SIG-M5 treated with dmso at 0.1 percent for 504 hours (cell line): Measurements from ENCODE around the gene TF.
"Not testable (repeated sequence)": the region's sequence is repeated elsewhere in the genome, so short reads cannot be mapped to it uniquely, and the experiment has no call there.

Experiments used
- DNase-seq: peaks from one replicate; lab custom pipeline; 2025; ENCODE audit not compliant: unreplicated experiment; lab: John Stamatoyannopoulos, UW

The TF gene

DNA sequence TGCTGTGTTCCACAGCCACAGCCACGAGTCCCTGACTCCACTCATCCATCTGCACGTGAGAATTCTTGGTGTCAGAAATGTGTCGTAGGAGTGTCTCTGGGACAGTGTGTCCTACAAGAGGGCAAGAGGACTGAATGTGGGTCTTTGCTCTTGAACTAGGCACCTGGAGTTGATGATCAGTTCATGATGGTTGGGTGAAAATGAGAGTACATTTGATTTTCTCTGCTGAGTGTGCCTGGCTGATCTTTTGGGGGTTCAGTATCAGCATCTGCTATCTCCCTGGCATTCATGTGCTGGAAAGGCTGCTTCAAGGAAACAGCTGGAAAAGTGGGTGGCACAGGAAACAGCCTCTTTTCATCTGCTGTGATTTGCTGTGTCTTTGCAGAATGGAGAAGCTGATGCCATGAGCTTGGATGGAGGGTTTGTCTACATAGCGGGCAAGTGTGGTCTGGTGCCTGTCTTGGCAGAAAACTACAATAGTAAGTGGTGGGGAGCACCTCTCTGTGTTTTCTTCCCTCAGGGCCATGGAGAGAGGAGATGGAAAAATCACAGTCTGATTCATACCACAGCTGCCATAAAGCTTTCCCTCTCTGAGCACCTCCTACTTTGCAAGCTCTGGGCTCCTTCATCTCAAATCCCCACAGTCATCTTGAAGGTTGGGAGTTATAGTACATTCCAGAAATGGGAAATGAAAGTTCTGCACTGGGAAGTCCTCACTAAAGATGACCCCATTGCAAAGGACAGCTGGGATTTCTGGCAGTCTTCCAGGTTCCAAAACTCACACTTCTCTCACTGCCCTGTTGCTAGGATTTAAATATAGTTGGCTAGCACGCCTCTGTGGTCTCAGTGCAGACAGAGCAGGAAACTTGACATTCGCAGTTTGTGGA, 17.8 kb downstream of the TF start:
- DNase-seq = no peak

DNA sequence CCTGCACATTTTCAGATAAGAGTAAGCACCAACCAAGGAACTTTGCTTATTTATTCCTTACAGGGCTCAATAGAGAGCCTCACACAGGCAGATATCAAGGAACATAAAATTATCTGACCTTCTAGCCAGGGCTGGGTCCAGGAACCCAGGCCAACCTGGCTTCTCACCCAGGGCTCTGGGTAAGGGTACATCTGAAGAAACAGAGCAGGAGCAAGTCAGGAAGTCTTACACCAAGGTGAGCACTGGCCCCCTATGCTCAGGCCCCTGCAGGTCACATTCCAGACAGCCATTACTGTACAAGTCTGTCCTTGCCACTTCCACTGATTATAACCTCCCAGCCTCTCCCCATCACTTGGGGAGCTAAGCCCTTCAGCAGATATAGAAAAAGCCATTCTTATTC, 19.1 kb downstream of the TF start:
- DNase-seq = no peak

DNA sequence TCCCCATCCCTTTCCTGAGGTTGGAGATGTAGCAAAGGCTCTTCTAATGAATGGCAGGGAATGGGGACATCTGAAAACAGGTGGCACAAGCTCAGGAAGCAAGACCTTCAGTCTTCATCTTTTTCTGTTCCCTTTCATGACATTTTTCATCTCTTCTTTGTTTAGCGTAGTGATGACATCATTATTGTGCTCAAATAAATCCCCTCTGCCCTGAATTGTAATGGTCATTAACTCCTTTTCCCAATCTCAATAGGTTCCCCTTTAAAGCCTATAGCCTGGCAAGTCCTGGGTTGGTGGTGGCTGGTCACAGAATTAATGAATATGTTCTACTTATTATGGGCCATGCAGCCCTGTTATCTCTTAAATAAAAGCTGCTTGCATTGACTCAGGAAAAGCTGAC, 21.4 kb downstream of the TF start:
- DNase-seq = no peak

DNA sequence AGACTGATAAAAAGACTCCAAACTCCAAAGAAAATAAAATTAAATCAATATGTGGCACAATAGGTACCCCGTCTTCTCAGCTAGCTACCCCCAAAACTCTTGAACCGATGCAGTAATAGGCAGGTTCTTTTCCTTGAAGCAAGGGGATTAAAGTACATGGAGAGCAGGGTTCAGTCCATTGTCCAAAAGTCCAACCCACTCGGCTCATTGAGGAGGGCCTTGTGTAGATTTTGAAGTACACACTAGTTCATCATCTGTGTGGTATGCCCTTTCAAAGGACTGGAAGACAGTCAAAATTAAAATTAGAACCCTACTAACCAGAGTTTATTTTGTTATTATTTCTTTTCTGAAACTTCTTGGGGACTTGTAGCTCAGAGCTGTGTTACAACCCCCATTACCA, 23.3 kb downstream of the TF start:
- no peak for DNase-seq

DNA sequence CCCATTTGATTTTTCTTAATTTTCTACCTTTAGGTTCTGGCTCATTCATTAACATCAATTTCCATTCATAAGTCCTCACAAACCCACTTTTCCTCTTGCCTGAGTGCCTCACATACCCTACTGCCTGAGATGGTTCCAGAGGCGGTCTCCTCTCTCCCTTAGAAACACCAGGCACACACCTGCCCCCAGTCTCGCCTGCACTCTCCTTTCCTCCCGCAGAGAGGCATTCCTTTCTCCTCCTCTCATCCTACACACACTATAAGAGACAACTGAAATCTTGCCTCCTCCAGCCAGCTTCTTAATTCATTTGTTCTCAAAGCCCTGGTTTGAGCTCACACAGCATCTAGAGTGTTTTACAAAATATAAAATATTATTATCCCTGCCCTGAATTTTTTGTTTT, 27.5 kb downstream of the TF start:
- no peak for DNase-seq

DNA sequence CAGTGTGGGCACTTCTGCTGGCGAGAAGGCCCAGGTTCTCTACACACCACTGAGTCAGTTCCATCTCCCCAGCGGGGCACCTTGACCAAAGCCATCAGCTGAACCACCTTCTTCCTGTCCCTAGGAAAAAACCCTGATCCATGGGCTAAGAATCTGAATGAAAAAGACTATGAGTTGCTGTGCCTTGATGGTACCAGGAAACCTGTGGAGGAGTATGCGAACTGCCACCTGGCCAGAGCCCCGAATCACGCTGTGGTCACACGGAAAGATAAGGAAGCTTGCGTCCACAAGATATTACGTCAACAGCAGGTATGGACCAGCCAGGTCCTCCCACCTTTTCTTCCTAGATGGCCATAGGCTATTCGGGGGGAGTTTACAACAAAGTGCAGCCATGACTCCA, 29.1 kb downstream of the TF start:
- DNase-seq = no peak

DNA sequence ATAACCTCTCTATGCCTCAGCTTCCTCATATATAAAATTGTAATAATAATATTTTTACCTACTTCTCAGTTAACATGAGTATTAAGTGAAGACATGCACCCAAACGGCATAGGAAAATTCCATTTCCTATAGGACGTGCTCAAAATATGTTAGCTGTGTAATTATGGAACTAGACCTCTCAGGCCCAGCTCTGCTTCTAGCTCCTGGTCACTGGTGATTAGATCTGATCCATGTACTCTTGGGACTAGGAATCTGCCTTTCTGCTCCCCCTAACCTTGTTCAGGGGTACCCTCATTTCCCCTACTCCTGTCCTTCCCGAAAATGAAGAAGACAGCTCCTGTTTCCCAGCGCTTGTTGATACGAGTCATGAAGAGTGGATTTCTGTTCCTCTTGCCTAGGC, 29.6 kb downstream of the TF start:
- no peak for DNase-seq

DNA sequence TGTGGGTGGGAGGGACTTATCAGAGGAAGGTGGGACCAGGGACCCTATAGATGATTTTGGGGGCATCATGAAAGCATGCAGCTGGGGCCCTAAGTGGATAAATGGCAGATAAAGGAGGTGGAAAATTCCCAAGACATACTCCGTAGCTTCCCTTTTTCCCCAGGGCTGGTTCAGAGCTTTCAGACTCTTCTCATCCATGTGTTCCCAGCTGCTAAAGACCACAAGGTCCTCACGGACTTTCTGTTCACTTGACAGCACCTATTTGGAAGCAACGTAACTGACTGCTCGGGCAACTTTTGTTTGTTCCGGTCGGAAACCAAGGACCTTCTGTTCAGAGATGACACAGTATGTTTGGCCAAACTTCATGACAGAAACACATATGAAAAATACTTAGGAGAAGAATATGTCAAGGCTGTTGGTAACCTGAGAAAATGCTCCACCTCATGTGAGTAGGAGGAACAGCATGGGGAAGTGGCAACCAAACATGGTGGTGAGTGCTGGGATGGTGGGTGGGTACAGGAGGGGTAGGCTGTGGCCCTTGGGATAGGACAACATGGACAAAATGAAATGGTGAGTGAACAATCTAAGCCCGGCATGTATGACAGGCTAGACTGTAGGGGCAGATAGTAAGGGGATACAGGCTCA, 30.7 kb downstream of the TF start:
- DNase-seq = no peak

DNA sequence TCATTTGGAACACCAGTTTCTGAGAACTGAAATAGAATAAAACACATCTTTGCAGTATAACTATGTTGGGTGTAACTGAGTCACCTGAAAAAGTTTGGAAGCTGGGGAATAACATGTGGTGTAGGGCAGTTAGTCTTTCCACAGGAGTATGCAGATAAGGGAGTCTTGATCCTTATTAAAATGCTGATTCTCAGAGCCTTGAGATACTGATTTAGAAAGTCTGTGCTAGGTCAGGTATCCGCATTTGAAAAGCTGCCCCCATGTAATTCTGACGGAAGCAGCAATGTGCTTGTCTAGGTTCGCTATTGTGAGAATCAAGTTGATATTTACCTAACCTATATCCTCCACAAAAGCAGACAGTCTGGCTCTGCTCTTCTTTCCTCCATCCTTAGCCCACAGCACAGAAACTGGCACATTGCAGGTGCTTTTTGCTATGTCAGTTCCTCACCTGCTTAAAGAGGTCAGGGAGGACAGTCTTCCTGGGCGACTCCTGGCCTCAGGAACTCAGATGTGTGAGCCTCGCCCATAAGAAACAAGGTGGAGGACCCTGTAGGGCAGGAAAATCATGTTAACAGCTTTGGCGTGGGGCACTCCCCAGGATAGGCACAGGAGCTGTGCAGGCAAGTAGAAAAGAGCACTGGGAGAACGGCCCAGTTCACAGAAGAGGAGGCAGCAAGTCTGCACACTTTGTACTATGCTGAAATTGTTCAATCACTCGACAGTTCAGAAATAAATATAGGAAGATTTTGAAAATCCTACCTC, 31.8 kb downstream of the TF start:
- DNase-seq = no peak

DNA sequence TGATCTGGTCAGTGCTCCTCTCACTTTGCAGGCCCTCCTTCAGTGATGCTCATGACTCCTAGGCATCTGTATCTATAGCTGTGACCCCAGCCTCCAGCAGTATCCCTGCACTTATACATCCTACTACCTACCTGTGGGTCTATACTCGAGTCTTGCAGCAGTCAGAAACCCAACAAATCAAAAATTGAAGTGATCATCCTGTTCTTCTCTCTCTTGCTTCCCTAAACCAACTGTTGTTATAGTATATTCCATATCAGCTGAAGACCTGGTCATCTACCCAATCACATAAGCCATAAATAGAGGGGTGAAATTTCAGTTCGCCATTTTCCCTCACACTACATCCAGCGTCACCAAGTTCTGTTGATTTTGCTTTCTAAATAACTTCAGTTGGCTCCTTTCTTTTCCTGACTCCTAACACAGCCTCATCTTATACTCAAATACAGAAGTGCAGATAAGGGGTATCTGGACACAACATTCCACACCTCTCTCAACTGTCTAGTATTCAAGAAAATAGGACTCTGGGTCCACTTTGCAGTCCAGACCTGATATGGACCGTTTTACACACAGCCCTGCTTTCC, 33.5 kb downstream of the TF start:
- DNase-seq = no peak

DNA sequence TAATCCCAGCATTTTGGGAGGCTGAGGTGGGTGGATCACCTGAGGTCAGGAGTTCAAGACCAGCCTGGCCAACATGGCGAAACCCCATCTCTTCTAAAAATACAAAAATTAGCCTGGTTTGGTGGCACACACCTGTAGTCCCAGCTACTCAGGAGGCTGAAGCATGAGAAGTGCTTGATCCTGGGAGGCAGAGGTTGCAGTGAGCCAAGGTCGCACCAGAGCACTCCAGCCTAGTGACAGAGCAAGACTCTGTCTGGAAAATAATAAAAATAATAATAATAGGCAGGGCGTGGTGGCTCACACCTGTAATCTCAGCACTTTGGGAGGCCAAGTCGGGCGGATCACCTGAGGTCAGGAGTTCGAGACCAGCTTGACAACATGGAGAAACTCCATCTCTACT, 34.6 kb downstream of the TF start:
- DNase-seq = not testable (repeated sequence)

DNA sequence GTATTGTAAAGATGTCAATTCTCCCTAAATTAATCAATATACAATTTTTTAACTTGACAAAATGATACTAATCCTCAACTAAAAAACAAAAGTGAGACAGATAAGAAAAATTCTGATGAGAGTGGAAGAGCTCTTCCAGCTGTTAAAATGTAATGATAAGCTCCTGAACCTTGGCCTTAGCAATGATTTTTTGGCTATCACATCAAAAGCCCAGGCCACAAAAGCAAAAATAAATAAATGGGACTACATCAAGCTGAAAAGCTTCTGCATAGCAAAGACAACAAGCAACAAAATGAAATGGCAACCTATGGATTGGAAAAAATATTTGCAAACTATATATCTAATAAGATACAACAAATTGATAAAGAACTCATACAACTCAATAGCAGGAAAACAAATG, 35.4 kb downstream of the TF start:
- no peak for DNase-seq

DNA sequence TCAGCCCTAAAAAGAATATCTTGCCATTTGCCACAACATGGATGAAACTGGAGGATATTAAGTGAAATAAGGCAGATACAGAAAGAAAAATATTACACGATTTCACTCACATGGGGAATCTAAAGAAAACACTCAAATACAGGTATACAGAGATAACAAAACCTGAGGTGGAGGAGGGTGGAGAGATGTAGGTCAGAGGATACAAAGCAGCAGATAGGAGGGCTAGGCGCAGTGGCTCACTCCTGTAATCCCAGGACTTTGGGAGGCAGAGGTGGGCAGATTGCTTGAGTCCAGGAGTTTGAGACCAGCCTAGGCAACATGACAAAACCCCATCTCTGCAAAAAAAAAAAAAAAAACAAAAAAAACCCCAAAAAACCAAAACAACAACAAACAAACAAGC, 36.3 kb downstream of the TF start:
- no peak for DNase-seq

DNA sequence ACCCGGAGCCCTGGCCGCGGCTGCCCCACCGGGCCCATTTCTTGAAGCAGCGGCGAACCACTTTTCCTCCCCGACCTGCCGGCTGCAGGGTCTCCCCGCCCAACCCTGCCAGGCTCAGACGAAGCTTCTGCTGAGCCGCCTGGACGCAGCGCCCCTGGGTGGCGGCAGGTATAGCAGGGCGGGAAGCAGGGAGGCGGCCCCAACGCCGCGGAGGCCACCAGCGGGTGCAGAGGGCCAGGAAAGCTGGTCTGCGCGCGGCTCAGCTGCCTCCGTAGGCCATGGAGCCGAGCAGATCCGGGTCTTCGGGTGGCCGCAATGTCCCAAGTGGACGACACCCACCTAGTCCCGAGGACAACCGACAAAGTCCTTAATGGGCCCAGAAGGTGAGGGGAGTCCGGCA, 37.6 kb downstream of the TF start:
- DNase-seq = no peak

DNA sequence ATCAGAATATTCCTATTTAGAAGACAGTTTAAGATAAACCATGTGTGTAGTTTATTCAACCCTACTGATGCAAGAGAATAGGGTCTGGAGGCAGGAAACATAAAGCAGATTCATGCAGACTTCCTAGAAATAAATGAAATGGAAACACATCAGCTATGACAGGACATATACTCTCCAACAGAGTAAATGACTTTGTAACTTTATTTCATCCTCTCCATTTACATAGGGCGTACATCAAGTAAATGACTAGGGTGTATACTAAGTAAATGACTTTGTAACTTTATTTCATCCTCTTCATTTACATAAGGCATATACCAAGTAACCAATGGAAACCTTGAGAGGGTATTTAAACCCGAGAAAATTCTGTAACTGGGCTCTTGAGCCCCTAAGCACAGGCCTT, 41.8 kb downstream of the TF start:
- no peak for DNase-seq

DNA sequence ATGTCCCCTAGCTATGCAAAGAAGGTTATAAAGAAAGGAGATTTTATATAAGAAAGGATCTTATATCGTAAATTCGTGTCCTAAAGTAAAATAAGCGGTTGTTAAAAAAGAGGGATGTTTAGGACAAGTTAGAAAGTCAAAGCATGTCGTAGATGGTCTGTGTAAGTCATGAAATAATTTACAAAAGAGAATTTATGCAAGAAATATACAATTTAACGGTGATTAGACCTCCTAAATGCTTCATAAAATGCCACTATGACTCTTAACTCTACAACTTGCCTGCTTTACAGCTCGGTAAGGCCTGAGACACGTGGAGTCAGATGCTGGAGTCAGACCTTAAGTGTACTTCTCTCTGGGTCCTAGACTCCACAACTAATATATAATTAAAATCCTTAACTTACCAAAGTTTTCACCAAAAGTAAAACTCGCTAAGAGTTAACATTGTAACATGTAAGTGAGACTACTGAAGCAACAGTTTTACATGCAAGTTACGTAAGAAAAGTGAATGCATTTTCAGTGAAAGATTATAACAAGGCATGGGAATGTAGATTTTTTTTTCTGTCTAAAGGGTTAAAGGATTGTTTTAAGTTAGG, 46.1 kb downstream of the TF start:
- no peak for DNase-seq

DNA sequence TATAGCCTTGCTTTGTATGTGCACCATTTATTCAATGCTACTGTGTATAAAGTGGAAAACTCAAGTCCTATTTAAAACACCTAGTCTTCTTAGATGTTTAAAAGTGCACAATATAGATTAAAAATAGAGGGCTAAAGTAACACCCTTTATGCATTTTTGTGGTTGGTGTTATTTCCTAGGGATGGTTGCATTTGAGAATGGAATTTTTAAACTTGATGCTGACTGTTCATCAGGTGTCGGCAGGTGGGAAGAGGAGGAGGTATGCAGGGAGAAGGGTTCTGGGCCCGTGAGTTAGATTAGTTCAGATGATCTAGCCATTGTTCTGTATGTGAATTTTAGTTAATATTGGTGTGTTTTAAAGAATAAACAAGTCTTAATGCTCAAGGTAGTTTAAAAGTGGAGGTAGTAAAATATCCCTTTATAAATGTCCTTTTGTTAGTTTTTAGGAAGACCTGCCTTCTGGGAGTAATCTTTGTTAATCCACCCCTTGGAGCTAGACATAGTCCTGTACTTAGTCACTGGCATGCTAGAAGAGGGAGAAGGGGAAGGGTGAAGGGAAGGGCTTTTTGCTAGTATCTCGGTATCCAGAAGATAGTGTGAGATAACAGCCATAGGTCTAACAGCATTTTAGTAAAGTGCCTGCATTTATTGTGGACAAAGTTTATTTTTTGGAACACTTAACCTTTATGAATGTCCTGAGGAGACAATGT, 51.4 kb downstream of the TF start:
- no peak for DNase-seq

DNA sequence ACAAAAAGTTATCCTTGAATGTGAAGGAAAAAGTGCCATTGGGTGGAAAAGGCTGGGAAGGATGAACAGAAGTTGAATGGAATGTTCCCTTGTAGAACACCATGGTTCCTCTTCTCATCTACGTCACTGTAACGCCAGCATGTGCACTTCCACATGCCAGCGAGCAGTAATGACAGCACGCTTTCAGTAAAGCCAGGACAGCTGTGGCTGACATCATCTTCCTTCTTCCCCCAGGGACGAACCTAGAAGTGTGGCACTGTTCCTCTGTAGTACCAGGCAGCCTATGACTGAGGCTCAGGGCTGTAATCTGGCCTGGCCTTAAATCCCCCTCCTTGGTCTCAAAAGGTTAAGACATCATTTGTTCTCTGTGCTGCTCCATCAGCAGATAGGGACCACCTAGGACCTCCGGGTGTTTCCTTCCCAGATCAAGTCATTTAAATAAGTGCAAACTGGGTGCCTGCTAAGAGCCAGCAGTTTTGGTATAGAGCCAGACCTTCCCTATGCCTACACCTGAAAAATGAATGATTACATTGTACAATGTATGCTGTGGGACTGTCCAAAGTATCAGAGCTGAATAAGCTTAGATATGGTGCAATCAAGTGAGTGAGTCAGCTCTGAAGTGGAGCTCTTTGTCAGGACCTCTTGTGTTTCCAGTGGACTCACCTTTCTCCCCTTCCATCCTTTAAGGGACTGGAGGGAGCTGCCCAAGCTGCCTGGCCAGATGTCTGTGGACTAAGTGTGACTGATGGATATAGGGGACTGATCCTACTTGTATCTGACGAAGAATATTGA, 53.8 kb downstream of the TF start:
- DNase-seq = peak; percentile 26

DNA sequence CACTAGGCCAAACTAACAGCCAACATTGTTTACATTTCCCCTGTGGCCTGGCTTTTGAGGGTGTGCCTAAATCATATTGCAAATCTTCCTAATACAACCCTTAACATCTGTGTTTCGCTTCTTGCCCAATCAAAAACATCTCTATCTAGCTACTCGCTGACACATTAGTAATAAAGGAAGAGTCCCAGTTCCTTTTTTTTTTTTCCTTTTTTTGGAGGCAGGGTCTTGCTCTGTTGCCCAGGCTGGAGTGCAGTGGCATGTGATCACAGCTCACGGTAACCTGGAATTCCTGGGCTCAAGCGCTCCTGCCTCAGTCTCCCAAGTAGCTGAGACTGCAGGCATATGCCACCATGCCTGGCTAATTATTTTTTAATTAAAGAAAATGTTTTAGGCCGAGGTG, 57.3 kb downstream of the TF start:
- DNase-seq = peak; percentile 35

DNA sequence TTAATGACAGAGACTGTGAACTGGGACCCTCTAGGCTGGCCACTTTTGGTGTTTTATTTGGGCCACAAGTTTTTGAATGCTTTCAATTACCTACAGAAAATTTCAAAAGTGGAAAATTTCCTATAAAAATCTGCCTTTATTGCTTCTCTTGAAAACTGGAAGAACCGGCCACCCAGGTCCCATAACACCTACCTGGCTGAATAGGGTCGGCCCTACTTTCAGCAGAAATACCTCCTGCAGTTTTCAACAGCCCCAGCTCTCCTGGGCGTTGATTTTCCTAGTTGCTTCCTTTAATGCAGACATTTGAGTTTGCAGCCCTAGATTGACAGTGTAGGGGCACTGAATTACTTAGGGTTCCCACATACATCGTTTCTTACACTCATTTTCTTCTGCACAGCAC, 58.7 kb downstream of the TF start:
- no peak for DNase-seq
